OCI-LY7 (cell line): ENCODE measurements around the gene SRGAP3. TPM values are rescaled to one million over a fixed set of nuclear protein-coding genes. Genes with fewer than 3 reads are reported as not detected.

Experiments
- BruUV-seq: library from RNA; stranded (reverse); fragments of 400-500 nt; replicated peaks from 2 replicates; lab custom pipeline; 2021; lab: Mats Ljungman, UMichigan
- CTCF ChIA-PET: fragments of 300-600 bp; sonication (Branson Sonifier 250); formaldehyde crosslinking; loops from one replicate; lab custom pipeline; 2022; ENCODE audit warnings: antibody characterized with exemption; ENCODE audit not compliant: unreplicated experiment; lab: Charles Lee
- POLR2A ChIA-PET: fragments of 300-600 bp; sonication (Branson Sonifier 250); formaldehyde crosslinking; loops from one replicate; lab custom pipeline; 2022; ENCODE audit warnings: antibody characterized with exemption; lab: Charles Lee
- DNase-seq: peaks from one replicate; pipeline ENCODE4 v3.0.0-alpha.2; 2015; ENCODE audit warnings: low spot score
- H2AFZ ChIP-seq: fragments of 200-600 bp; sonication (generic), shearing (Covaris generic); 2 replicates; pipeline ENCODE4 v1.6.1; 2014; ENCODE audit warnings: mild to moderate bottlenecking, antibody characterized with exemption, low read length, moderate library complexity
- H3K27ac ChIP-seq: fragments of 200-600 bp; sonication (generic); 2 replicates; pipeline ENCODE4 v1.5.1; 2014; ENCODE audit warnings: mixed run types, low read depth, mild to moderate bottlenecking, moderate library complexity, low read length, inconsistent platforms; ENCODE audit not compliant: poor library complexity, severe bottlenecking
- H3K36me3 ChIP-seq: fragments of 200-600 bp; sonication (generic); 2 replicates; pipeline ENCODE4 v1.6.1; 2014; ENCODE audit warnings: mild to moderate bottlenecking, antibody characterized with exemption, low read length, moderate library complexity, mixed read lengths; ENCODE audit not compliant: insufficient read depth
- H3K4me1 ChIP-seq: fragments of 200-600 bp; sonication (generic); 2 replicates; pipeline ENCODE4 v1.5.1; 2014; ENCODE audit warnings: mild to moderate bottlenecking, low read length; ENCODE audit not compliant: insufficient read depth, poor library complexity, severe bottlenecking
- H3K4me2 ChIP-seq: fragments of 200-600 bp; sonication (generic); 2 replicates; pipeline ENCODE4 v1.6.1; 2014; ENCODE audit warnings: mild to moderate bottlenecking, low read length
- H3K4me3 ChIP-seq: fragments of 200-600 bp; sonication (generic); 2 replicates; pipeline ENCODE4 v1.5.1; 2014; ENCODE audit warnings: mild to moderate bottlenecking, low read depth, low read length; ENCODE audit not compliant: poor library complexity, severe bottlenecking
- H3K79me2 ChIP-seq: fragments of 200-600 bp; sonication (generic); 2 replicates; pipeline ENCODE4 v1.6.1; 2016; ENCODE audit warnings: low read depth, mild to moderate bottlenecking, low read length, moderate library complexity, mixed read lengths; ENCODE audit not compliant: insufficient read depth
- H3K9me2 ChIP-seq: fragments of 200-600 bp; sonication (generic); 2 replicates; pipeline ENCODE4 v1.6.1; 2016; ENCODE audit warnings: mild to moderate bottlenecking, low read length, mixed read lengths; ENCODE audit not compliant: insufficient read depth
- H3K9me3 ChIP-seq: fragments of 200-600 bp; sonication (generic); 2 replicates; pipeline ENCODE4 v1.6.1; 2014; ENCODE audit warnings: mild to moderate bottlenecking, mixed run types, low read length, mixed read lengths
- H4K20me1 ChIP-seq: fragments of 200-600 bp; sonication (generic); 2 replicates; pipeline ENCODE4 v1.6.1; 2014; ENCODE audit warnings: mild to moderate bottlenecking, antibody characterized with exemption, low read length, moderate library complexity, mixed read lengths; ENCODE audit not compliant: insufficient read depth
- EZH2phosphoT487 ChIP-seq: fragments of 200-600 bp; sonication (generic); IDR thresholded peaks from 2 replicates; pipeline ENCODE4 v1.6.1; 2018; ENCODE audit warnings: low read depth, borderline replicate concordance, mild to moderate bottlenecking, mixed run types, antibody characterized with exemption, low read length, moderate library complexity, mixed read lengths
- intact Hi-C: fragments of 100-400 bp; cut with micrococcal nuclease; formaldehyde crosslinking; loops from one replicate; pipeline ENCODE4 v1.10.0; 2022; ENCODE audit not compliant: unreplicated experiment
- total RNA-seq, 2 experiments: library from RNA; depleted of rRNA in 1 of 2; stranded (reverse); fragments of >200 nt in 1 of 2; shearing (Covaris generic) in 1 of 2; gene quantifications; 2 replicates each; pipeline ENCODE4 v1.2.3, GENCODE V29; 2014 to 2022
- TF ChIP-seq, protein P1 (sequence below): fragments of 200-600 bp; sonication (generic); conservative IDR thresholded peaks from 2 replicates; pipeline ENCODE4 v1.5.1; 2014; ENCODE audit warnings: mild to moderate bottlenecking, antibody characterized with exemption, low read length, moderate library complexity, mixed read lengths

The SRGAP3 gene
- total RNA-seq, 2 experiments from 2014 or later, result 1.5 to 1.7 TPM

DNA sequence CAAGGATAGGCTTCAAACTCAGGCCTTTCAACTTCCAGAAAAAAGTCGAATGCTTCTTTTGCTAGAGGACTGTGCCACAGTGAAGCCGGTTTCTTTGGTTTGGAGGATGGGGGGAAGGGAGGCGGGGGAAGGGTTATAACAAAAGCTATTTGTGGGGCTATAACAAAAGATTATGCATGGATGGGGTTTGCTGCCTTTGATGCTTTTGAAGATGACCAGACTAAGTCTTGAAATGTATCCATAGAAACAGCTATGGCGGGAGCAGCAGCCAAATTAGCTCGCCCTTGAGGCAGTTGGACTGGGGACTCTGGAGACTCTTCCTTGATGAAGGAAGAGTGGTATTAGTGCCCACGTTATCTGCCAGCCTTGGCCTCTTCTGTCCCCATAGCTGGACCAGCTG lies 47.5 kb downstream of the SRGAP3 start:
- Histone ChIP-seq H3K36me3 (no peaks in the 10 kb centered on the region), H3K9me3 (no peaks in the 10 kb centered on the region), H3K79me2 (no peaks in the 10 kb centered on the region), H3K27ac (no peak overlapping the region), H4K20me1 (no peaks in the 10 kb centered on the region), H3K4me1 (no peaks in the 10 kb centered on the region), H3K9me2 (no peaks in the 10 kb centered on the region), H3K4me3 (no peak overlapping the region), H3K4me2 (no peak overlapping the region), H2AFZ (no peak overlapping the region)
- ChIA-PET CTCF (no interaction called here), POLR2A (no interaction called here)
- TF ChIP-seq EZH2phosphoT487, result no peak
- intact Hi-C loops, result no loop called here
- DNase-seq, result no peak
- no TSS peak for BruUV-seq

DNA sequence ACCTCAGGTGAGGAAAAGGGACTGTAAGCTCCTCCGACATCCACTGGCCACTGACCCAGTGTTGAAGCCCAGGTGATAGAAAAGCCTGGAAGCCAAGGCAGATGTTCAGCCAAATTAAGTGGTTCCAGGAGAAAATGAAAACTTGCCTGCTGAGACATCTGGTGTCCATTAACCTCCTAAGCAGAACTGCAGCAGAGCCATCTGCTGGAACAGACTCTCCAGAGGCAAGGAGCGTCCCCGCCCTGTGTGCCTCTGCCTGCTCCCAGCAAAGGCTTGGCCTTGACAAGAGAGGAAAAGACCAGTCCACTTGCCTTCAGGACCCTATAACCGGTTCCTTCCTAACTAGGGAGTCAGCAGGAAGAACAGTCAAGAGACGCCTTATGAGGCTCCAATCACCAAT lies 48.2 kb downstream of the SRGAP3 start:
- no peak overlapping the region for H3K4me2 ChIP-seq
- CTCF ChIA-PET, result no interaction called here
- no TSS peak for BruUV-seq
- H3K9me2 ChIP-seq, result no peaks in the 10 kb centered on the region
- no peak overlapping the region for H2AFZ ChIP-seq
- POLR2A ChIA-PET, result no interaction called here
- H3K36me3 ChIP-seq, result no peaks in the 10 kb centered on the region
- DNase-seq, result no peak
- H4K20me1 ChIP-seq, result no peaks in the 10 kb centered on the region
- no peaks in the 10 kb centered on the region for H3K79me2 ChIP-seq
- intact Hi-C loops, result no loop called here
- H3K4me3 ChIP-seq, result no peak overlapping the region
- no peaks in the 10 kb centered on the region for H3K9me3 ChIP-seq
- no peaks in the 10 kb centered on the region for H3K4me1 ChIP-seq
- no peak for TF ChIP-seq EZH2phosphoT487
- TF ChIP-seq, protein P1, sequence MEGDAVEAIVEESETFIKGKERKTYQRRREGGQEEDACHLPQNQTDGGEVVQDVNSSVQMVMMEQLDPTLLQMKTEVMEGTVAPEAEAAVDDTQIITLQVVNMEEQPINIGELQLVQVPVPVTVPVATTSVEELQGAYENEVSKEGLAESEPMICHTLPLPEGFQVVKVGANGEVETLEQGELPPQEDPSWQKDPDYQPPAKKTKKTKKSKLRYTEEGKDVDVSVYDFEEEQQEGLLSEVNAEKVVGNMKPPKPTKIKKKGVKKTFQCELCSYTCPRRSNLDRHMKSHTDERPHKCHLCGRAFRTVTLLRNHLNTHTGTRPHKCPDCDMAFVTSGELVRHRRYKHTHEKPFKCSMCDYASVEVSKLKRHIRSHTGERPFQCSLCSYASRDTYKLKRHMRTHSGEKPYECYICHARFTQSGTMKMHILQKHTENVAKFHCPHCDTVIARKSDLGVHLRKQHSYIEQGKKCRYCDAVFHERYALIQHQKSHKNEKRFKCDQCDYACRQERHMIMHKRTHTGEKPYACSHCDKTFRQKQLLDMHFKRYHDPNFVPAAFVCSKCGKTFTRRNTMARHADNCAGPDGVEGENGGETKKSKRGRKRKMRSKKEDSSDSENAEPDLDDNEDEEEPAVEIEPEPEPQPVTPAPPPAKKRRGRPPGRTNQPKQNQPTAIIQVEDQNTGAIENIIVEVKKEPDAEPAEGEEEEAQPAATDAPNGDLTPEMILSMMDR, result no peak
- H3K27ac ChIP-seq, result no peak overlapping the region

DNA sequence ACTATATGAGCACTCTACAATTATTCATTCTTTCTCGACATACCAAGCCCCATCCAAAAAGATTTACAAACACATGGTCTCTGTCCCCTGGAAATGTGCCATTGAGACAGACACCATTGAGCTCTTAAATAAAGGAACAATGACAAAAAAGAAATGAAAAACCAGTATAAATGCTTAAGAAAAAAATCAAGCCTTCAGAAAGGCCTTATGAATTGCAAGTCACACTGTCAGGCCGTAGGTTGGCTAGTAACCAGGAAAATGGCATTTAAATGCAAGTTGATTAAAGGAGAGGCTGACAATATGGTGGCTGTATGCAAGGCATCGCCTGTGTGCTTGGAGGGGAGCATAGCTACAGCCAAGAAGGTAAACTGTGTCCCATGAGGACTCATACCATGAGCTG lies 49.7 kb downstream of the SRGAP3 start:
- ChIA-PET CTCF (no interaction called here), POLR2A (interaction anchor here (0.6 kb wide), 1 partner anchor 113 kb away, joined by 3 read pairs; no protein-coding TSS in a partner anchor)
- no peaks in the 10 kb centered on the region for H3K36me3 ChIP-seq
- no peaks in the 10 kb centered on the region for H3K9me3 ChIP-seq
- H3K4me1 ChIP-seq, result no peaks in the 10 kb centered on the region
- no peaks in the 10 kb centered on the region for H4K20me1 ChIP-seq
- H3K79me2 ChIP-seq, result no peaks in the 10 kb centered on the region
- BruUV-seq, result no TSS peak
- no peaks in the 10 kb centered on the region for H3K9me2 ChIP-seq
- no peak for DNase-seq
- TF ChIP-seq EZH2phosphoT487, result no peak
- TF ChIP-seq, protein P1, result no peak
- intact Hi-C loops, result no loop called here
- H3K4me2 ChIP-seq, result no peak overlapping the region
- H2AFZ ChIP-seq, result no peak overlapping the region
- no peak overlapping the region for H3K4me3 ChIP-seq
- H3K27ac ChIP-seq, result no peak overlapping the region
